Liver (tissue), 3 donors: ENCODE data around the gene SEC24D.

ENCODE experiments used
- ATF3 ChIP-seq: IDR thresholded peaks from 2 replicates; pipeline ENCODE4 v1.6.1; 2016; ENCODE audit warnings: antibody characterized with exemption
- EGR1 ChIP-seq, 2 donors: IDR thresholded peaks; 2 replicates each; pipeline ENCODE4 v1.6.1; 2016 to 2018; ENCODE audit warnings: antibody characterized with exemption in 2 of 2, low read depth in 2 of 2
- FOXA1 ChIP-seq: IDR thresholded peaks from 2 replicates; pipeline ENCODE4 v1.6.1; 2016; ENCODE audit warnings: antibody characterized with exemption
- FOXA2 ChIP-seq: IDR thresholded peaks from 2 replicates; pipeline ENCODE4 v1.6.1; 2016; ENCODE audit warnings: antibody characterized with exemption
- GABPA ChIP-seq, 2 donors: IDR thresholded peaks in 1 of 2; conservative IDR thresholded peaks in 1 of 2; 2 replicates each; pipeline ENCODE4 v1.6.1; 2016; ENCODE audit warnings: antibody characterized with exemption in 2 of 2, mild to moderate bottlenecking in 1 of 2, moderate library complexity in 1 of 2
- JUND ChIP-seq, 2 donors: IDR thresholded peaks; 2 replicates each; pipeline ENCODE4 v1.6.1; 2016; ENCODE audit warnings: antibody characterized with exemption in 2 of 2
- NR2F2 ChIP-seq: IDR thresholded peaks from 2 replicates; pipeline ENCODE4 v1.6.1; 2016; ENCODE audit warnings: antibody characterized with exemption
- RAD21 ChIP-seq, 2 donors: IDR thresholded peaks; 2 replicates each; pipeline ENCODE4 v1.6.1; 2016; ENCODE audit warnings: antibody characterized with exemption in 2 of 2, mild to moderate bottlenecking in 2 of 2
- REST ChIP-seq: IDR thresholded peaks from 2 replicates; pipeline ENCODE4 v1.6.1; 2016; ENCODE audit warnings: antibody characterized with exemption, mild to moderate bottlenecking
- SP1 ChIP-seq: IDR thresholded peaks from 2 replicates; pipeline ENCODE4 v1.6.1; 2018; ENCODE audit warnings: antibody characterized with exemption, mild to moderate bottlenecking
- TAF1 ChIP-seq: conservative IDR thresholded peaks from 2 replicates; pipeline ENCODE4 v1.6.1; 2016; ENCODE audit warnings: antibody characterized with exemption, mild to moderate bottlenecking
- TF ChIP-seq, protein P1 (sequence below): fragments of 150-350 bp; IDR thresholded peaks from 2 replicates; pipeline ENCODE4 v1.5.1; 2017; ENCODE audit warnings: improper control_type of control experiment, low read depth, low read length; ENCODE audit not compliant: missing input control
- TF ChIP-seq, protein P2 (sequence below): IDR thresholded peaks from 2 replicates; pipeline ENCODE4 v1.6.1; 2016; ENCODE audit warnings: antibody characterized with exemption
- donor health status: healthy.
- donor health status: healthy.

DNA sequence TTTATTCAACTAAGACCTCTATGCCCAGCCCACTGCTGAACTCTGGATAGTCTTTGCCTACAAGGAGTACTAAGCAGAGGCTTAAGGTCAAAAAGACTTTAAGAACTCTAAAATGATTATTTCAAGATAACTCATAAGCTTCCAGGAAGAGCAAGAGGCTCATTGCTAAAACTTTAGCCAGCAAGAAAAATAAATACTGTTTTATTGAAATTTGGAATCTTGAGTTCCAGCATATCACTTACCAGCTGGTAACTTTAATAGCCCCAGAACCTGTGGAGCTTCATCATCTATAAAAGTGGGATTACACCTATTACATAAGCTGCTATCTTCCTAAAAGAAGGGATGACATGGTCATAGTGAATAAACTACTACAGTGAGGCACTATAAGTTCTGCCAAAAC is 47.0 kb downstream of the SEC24D start:
- TF ChIP-seq, protein P1, sequence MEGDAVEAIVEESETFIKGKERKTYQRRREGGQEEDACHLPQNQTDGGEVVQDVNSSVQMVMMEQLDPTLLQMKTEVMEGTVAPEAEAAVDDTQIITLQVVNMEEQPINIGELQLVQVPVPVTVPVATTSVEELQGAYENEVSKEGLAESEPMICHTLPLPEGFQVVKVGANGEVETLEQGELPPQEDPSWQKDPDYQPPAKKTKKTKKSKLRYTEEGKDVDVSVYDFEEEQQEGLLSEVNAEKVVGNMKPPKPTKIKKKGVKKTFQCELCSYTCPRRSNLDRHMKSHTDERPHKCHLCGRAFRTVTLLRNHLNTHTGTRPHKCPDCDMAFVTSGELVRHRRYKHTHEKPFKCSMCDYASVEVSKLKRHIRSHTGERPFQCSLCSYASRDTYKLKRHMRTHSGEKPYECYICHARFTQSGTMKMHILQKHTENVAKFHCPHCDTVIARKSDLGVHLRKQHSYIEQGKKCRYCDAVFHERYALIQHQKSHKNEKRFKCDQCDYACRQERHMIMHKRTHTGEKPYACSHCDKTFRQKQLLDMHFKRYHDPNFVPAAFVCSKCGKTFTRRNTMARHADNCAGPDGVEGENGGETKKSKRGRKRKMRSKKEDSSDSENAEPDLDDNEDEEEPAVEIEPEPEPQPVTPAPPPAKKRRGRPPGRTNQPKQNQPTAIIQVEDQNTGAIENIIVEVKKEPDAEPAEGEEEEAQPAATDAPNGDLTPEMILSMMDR, result no peak
- TF ChIP-seq ATF3 (no peak), REST (no peak), EGR1 (IDR thresholded peaks at IDR 0.05; ENCODE audit: low read depth in 2 of 2) (no peak), FOXA1 (no peak), SP1 (no peak), FOXA2 (no peak), TAF1 (no peak), GABPA (IDR thresholded peaks at IDR 0.05 in 1 of 2, conservative IDR thresholded peaks at IDR 0.05 in 1 of 2) (no peak), JUND (IDR thresholded peaks at IDR 0.05) (no peak), NR2F2 (no peak), RAD21 (IDR thresholded peaks at IDR 0.05) (no peak)
- TF ChIP-seq, protein P2, sequence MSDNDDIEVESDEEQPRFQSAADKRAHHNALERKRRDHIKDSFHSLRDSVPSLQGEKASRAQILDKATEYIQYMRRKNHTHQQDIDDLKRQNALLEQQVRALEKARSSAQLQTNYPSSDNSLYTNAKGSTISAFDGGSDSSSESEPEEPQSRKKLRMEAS, result no peak
